HG03135 (cell line): ENCODE results near the gene MLXIP.

Source experiments
- ATAC-seq: cut with Tn5 transposase; IDR thresholded peaks from one replicate; pipeline ENCODE4 v1.9.1; 2021; ENCODE audit warnings: mild to moderate bottlenecking, moderate library complexity; ENCODE audit not compliant: unreplicated experiment

MLXIP gene

GRCh38 chr12:122123051-122123760 is 44.6 kb downstream of the MLXIP start:
- ATAC-seq = no peak

GRCh38 chr12:122123761-122124145 is 45.2 kb downstream of the MLXIP start:
- ATAC-seq = no peak

- no peak for ATAC-seq
Observed at GRCh38 chr12:122124370-122124769, 45.8 kb downstream of the MLXIP start.

GRCh38 chr12:122125452-122126341 is 47.1 kb downstream of the MLXIP start:
- ATAC-seq = no peak

- ATAC-seq = no peak
Observed at GRCh38 chr12:122126342-122126635, 47.7 kb downstream of the MLXIP start.

GRCh38 chr12:122126713-122127597 is 48.4 kb downstream of the MLXIP start:
- ATAC-seq = no peak

GRCh38 chr12:122127839-122128238 is 49.3 kb downstream of the MLXIP start:
- ATAC-seq = no peak

- no peak for ATAC-seq
Observed at GRCh38 chr12:122128481-122128880, 49.9 kb downstream of the MLXIP start.

GRCh38 chr12:122129131-122129530 is 50.6 kb downstream of the MLXIP start:
- no peak for ATAC-seq

GRCh38 chr12:122130150-122130549 is 51.6 kb downstream of the MLXIP start:
- ATAC-seq = no peak

GRCh38 chr12:122133192-122133950 is 54.8 kb downstream of the MLXIP start:
- ATAC-seq = no peak

- no peak for ATAC-seq
Observed at GRCh38 chr12:122135437-122136031, 57.0 kb downstream of the MLXIP start.

GRCh38 chr12:122137229-122137628 is 58.7 kb downstream of the MLXIP start:
- ATAC-seq = no peak

GRCh38 chr12:122137681-122138080 is 59.1 kb downstream of the MLXIP start:
- no peak for ATAC-seq

- no peak for ATAC-seq
Observed at GRCh38 chr12:122138181-122138580, 59.6 kb downstream of the MLXIP start.

GRCh38 chr12:122138616-122139015 is 60.1 kb downstream of the MLXIP start:
- no peak for ATAC-seq

- no peak for ATAC-seq
Observed at GRCh38 chr12:122139266-122139665, 60.7 kb downstream of the MLXIP start.

- ATAC-seq = no peak
Observed at GRCh38 chr12:122139941-122140340, 61.4 kb downstream of the MLXIP start.

- no peak for ATAC-seq
Observed at GRCh38 chr12:122140467-122141257, 62.1 kb downstream of the MLXIP start.
